Muscle layer of duodenum (tissue), 2 donors: ENCODE results near the gene RAB1A.

Source experiments
- H3K27ac ChIP-seq: one replicate; pipeline ENCODE4 v1.7.0; 2013; ENCODE audit warnings: mild to moderate bottlenecking, low read length
- H3K27me3 ChIP-seq: one replicate; pipeline ENCODE4 v1.7.0; 2013; ENCODE audit warnings: low read depth, mild to moderate bottlenecking, control low read depth, low read length
- H3K36me3 ChIP-seq, 2 donors: one replicate each; pipeline ENCODE4 v1.7.0; 2013; ENCODE audit warnings: low read length in 2 of 2, control low read depth in 1 of 2, mild to moderate bottlenecking in 1 of 2; ENCODE audit not compliant: insufficient read depth in 2 of 2, control insufficient read depth in 1 of 2
- H3K4me1 ChIP-seq, 2 donors: one replicate each; pipeline ENCODE4 v1.7.0; 2013; ENCODE audit warnings: low read length in 2 of 2, mild to moderate bottlenecking in 2 of 2, control low read depth in 1 of 2, moderate library complexity in 1 of 2; ENCODE audit not compliant: insufficient read depth in 2 of 2, control insufficient read depth in 1 of 2
- H3K4me3 ChIP-seq, 2 donors: one replicate each; pipeline ENCODE4 v1.7.0; 2013; ENCODE audit warnings: low read length in 2 of 2, low read depth in 1 of 2, mild to moderate bottlenecking in 1 of 2
- H3K9me3 ChIP-seq, 2 donors: one replicate each; pipeline ENCODE4 v1.7.0; 2013; ENCODE audit warnings: low read length in 2 of 2, control low read depth in 1 of 2, mild to moderate bottlenecking in 1 of 2; ENCODE audit not compliant: control insufficient read depth in 1 of 2
- donor health status: healthy.

The RAB1A gene

GRCh38 chr2:65040400-65041261 is 89.3 kb downstream of the RAB1A start:
- H3K27me3 ChIP-seq, result no peaks in the 10 kb centered on the region
- no peaks in the 10 kb centered on the region for H3K36me3 ChIP-seq
- H3K9me3 ChIP-seq, result no peaks in the 10 kb centered on the region
- H3K4me1 ChIP-seq, result peaks cover under 1 to 4% of the 10 kb centered on the region in 2 donors
- H3K4me3 ChIP-seq, result peak overlapping the region; percentile 25 to 34
- H3K27ac ChIP-seq, result no peak overlapping the region

GRCh38 chr2:65039640-65040039 is 90.3 kb downstream of the RAB1A start:
- Histone ChIP-seq H3K27ac (no peak overlapping the region), H3K36me3 (no peaks in the 10 kb centered on the region), H3K4me3 (no peak overlapping the region), H3K4me1 (peaks cover 4% of the 10 kb centered on the region in 2 donors), H3K9me3 (no peaks in the 10 kb centered on the region), H3K27me3 (no peaks in the 10 kb centered on the region)

GRCh38 chr2:65037178-65037577 is 92.7 kb downstream of the RAB1A start:
- Histone ChIP-seq H3K27ac (no peak overlapping the region), H3K9me3 (no peaks in the 10 kb centered on the region), H3K4me1 (peaks cover 4% of the 10 kb centered on the region in 2 donors), H3K27me3 (no peaks in the 10 kb centered on the region), H3K36me3 (no peaks in the 10 kb centered on the region), H3K4me3 (no peak overlapping the region)
